Astrocyte (in vitro differentiated cells and primary cell): ENCODE data around the gene TPO. TPM values are rescaled to one million over a fixed set of nuclear protein-coding genes. Genes with fewer than 3 reads are reported as not detected.

Experiments
- DNase-seq: peaks from one replicate; pipeline ENCODE4 v3.0.0-alpha.2; 2010; ENCODE audit warnings: low read depth
- FAIRE-seq: peaks from 2 replicates; lab custom pipeline; 2011; peaks lifted over from hg19 to GRCh38; lab: Jason Lieb, UNC
- H2AFZ ChIP-seq: 2 replicates; pipeline ENCODE4 v1.6.0; 2012; ENCODE audit warnings: low read depth, low read length, inconsistent platforms
- H3K27ac ChIP-seq: 2 replicates; pipeline ENCODE4 v1.5.1; 2011; ENCODE audit warnings: low read depth, low read length, inconsistent platforms
- H3K27me3 ChIP-seq: 2 replicates; pipeline ENCODE4 v1.6.0; 2011; ENCODE audit warnings: low read length, inconsistent platforms; ENCODE audit not compliant: insufficient read depth
- H3K36me3 ChIP-seq: 2 replicates; pipeline ENCODE4 v1.5.1; 2011; ENCODE audit warnings: low read length, inconsistent platforms; ENCODE audit not compliant: insufficient read depth
- H3K4me1 ChIP-seq: 2 replicates; pipeline ENCODE4 v1.5.1; 2011; ENCODE audit warnings: low read length, inconsistent platforms; ENCODE audit not compliant: insufficient read depth
- H3K4me2 ChIP-seq: 2 replicates; pipeline ENCODE4 v1.6.0; 2012; ENCODE audit warnings: low read length, inconsistent platforms
- H3K4me3 ChIP-seq: 2 replicates; pipeline ENCODE4 v1.5.1; 2011; ENCODE audit warnings: low read depth, mild to moderate bottlenecking, low read length, inconsistent platforms; ENCODE audit not compliant: insufficient read depth
- H3K79me2 ChIP-seq: 2 replicates; pipeline ENCODE4 v1.6.0; 2012; ENCODE audit warnings: mild to moderate bottlenecking, low read length, inconsistent platforms; ENCODE audit not compliant: insufficient read depth
- H3K9ac ChIP-seq: 2 replicates; pipeline ENCODE4 v1.6.0; 2012; ENCODE audit warnings: mild to moderate bottlenecking, low read length, inconsistent platforms
- H3K9me3 ChIP-seq: 2 replicates; pipeline ENCODE4 v1.5.1; 2012; ENCODE audit warnings: low read depth, mild to moderate bottlenecking, low read length, inconsistent platforms; ENCODE audit not compliant: insufficient read depth
- H4K20me1 ChIP-seq: 2 replicates; pipeline ENCODE4 v1.6.0; 2012; ENCODE audit warnings: low read length, inconsistent platforms; ENCODE audit not compliant: insufficient read depth
- H3K27ac Mint-ChIP-seq: one replicate; pipeline ENCODE4 v1.8.0; 2021; ENCODE audit warnings: mild to moderate bottlenecking, mixed read lengths; ENCODE audit not compliant: unreplicated experiment
- H3K27me3 Mint-ChIP-seq: one replicate; pipeline ENCODE4 v1.8.0; 2021; ENCODE audit warnings: low read depth, mixed read lengths; ENCODE audit not compliant: unreplicated experiment
- H3K36me3 Mint-ChIP-seq: one replicate; pipeline ENCODE4 v1.8.0; 2021; ENCODE audit warnings: low read depth, mixed read lengths; ENCODE audit not compliant: unreplicated experiment
- H3K4me1 Mint-ChIP-seq: one replicate; pipeline ENCODE4 v1.8.0; 2021; ENCODE audit warnings: low read depth, mixed read lengths; ENCODE audit not compliant: unreplicated experiment
- H3K4me3 Mint-ChIP-seq: one replicate; pipeline ENCODE4 v1.8.0; 2021; ENCODE audit warnings: mild to moderate bottlenecking, moderate library complexity, mixed read lengths; ENCODE audit not compliant: unreplicated experiment
- H3K9me3 Mint-ChIP-seq: one replicate; pipeline ENCODE4 v1.8.0; 2021; ENCODE audit warnings: mild to moderate bottlenecking, mixed read lengths; ENCODE audit not compliant: unreplicated experiment
- EZH2 ChIP-seq: IDR thresholded peaks from 2 replicates; pipeline ENCODE4 v1.6.1; 2012; ENCODE audit warnings: mild to moderate bottlenecking, low read length, inconsistent platforms; ENCODE audit not compliant: insufficient read depth
- total RNA-seq: library from RNA; stranded (reverse); gene quantifications from 2 replicates; pipeline ENCODE4 v1.2.1, GENCODE V29; 2021
- TF ChIP-seq, protein P1 (sequence below): IDR thresholded peaks from 2 replicates; pipeline ENCODE4 v1.5.1; 2011; ENCODE audit warnings: low read depth, mild to moderate bottlenecking, inconsistent platforms, low read length, moderate library complexity; ENCODE audit not compliant: insufficient read depth

The TPO gene
- total RNA-seq, 1 donor from 2014 or later = not detected

GRCh38 chr2:1450915-1451314 lies 37.7 kb downstream of the TPO start:
- TF ChIP-seq EZH2 = no peak
- TF ChIP-seq, protein P1, sequence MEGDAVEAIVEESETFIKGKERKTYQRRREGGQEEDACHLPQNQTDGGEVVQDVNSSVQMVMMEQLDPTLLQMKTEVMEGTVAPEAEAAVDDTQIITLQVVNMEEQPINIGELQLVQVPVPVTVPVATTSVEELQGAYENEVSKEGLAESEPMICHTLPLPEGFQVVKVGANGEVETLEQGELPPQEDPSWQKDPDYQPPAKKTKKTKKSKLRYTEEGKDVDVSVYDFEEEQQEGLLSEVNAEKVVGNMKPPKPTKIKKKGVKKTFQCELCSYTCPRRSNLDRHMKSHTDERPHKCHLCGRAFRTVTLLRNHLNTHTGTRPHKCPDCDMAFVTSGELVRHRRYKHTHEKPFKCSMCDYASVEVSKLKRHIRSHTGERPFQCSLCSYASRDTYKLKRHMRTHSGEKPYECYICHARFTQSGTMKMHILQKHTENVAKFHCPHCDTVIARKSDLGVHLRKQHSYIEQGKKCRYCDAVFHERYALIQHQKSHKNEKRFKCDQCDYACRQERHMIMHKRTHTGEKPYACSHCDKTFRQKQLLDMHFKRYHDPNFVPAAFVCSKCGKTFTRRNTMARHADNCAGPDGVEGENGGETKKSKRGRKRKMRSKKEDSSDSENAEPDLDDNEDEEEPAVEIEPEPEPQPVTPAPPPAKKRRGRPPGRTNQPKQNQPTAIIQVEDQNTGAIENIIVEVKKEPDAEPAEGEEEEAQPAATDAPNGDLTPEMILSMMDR = no peak
- Mint-ChIP-seq H3K27ac (no peak overlapping the region), H3K4me1 (peaks cover 27% of the 10 kb centered on the region), H3K27me3 (peaks cover 21% of the 10 kb centered on the region), H3K36me3 (no peaks in the 10 kb centered on the region), H3K4me3 (no peak overlapping the region), H3K9me3 (peaks cover 4% of the 10 kb centered on the region)
- no peak overlapping the region for H2AFZ ChIP-seq
- H3K4me3 ChIP-seq = no peak overlapping the region
- no peak for FAIRE-seq
- no peaks in the 10 kb centered on the region for H3K27me3 ChIP-seq
- no peaks in the 10 kb centered on the region for H4K20me1 ChIP-seq
- no peak overlapping the region for H3K4me2 ChIP-seq
- H3K36me3 ChIP-seq = no peaks in the 10 kb centered on the region
- H3K79me2 ChIP-seq = no peaks in the 10 kb centered on the region
- no peaks in the 10 kb centered on the region for H3K9me3 ChIP-seq
- no peak for DNase-seq
- H3K9ac ChIP-seq = no peak overlapping the region
- no peak overlapping the region for H3K27ac ChIP-seq
- no peaks in the 10 kb centered on the region for H3K4me1 ChIP-seq

DNA sequence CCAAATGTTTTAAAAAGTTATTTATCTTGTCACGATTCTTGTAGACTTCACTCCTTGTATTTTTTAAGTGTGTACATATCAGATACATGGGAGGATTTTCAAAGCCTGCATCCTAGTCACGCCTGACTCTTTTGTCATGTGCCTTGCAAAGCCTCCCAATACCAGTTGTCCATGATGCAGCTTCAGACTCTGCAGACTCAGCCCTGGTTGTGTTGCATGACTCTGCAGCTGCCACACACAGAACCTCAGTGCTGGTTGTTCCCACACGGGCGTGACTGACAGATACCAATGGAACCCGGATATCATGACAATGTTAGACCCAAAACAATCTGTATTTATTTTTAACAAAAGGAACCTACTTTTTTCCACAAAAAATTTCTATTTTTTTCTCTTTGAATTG lies 38.2 kb downstream of the TPO start:
- Histone ChIP-seq H3K9ac (no peak overlapping the region), H3K79me2 (no peaks in the 10 kb centered on the region), H3K27ac (no peak overlapping the region), H4K20me1 (no peaks in the 10 kb centered on the region), H3K9me3 (no peaks in the 10 kb centered on the region), H2AFZ (no peak overlapping the region), H3K27me3 (no peaks in the 10 kb centered on the region), H3K36me3 (no peaks in the 10 kb centered on the region), H3K4me1 (no peaks in the 10 kb centered on the region), H3K4me2 (no peak overlapping the region), H3K4me3 (no peak overlapping the region)
- Mint-ChIP-seq H3K27ac (no peak overlapping the region), H3K36me3 (no peaks in the 10 kb centered on the region), H3K4me1 (peaks cover 26% of the 10 kb centered on the region), H3K9me3 (peaks cover 3% of the 10 kb centered on the region), H3K4me3 (no peak overlapping the region), H3K27me3 (peaks cover 21% of the 10 kb centered on the region)
- TF ChIP-seq EZH2 = no peak
- DNase-seq (no peak), FAIRE-seq (no peak)

DNA sequence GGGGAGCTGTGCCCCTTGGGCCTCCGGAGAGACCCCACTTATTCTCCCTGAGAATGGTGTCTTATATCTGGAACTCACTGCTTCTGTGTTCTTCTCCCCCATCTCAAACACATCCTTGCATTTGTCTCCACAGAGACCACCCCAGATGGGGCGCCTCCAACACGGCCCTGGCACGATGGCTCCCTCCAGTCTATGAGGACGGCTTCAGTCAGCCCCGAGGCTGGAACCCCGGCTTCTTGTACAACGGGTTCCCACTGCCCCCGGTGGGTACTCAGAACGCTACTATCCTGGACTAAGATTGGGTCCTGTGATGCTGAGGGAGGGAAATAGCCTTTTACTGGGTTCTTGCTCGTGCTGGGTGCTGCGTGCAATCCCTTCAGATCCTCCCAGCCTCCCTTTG lies 40.3 kb downstream of the TPO start:
- H3K79me2 ChIP-seq = no peaks in the 10 kb centered on the region
- Mint-ChIP-seq H3K27ac (no peak overlapping the region), H3K4me3 (no peak overlapping the region), H3K36me3 (no peaks in the 10 kb centered on the region), H3K27me3 (peaks cover 21% of the 10 kb centered on the region), H3K4me1 (peaks cover 11% of the 10 kb centered on the region), H3K9me3 (peaks cover 3% of the 10 kb centered on the region)
- H2AFZ ChIP-seq = no peak overlapping the region
- no peaks in the 10 kb centered on the region for H3K27me3 ChIP-seq
- H3K4me2 ChIP-seq = no peak overlapping the region
- H3K4me1 ChIP-seq = no peaks in the 10 kb centered on the region
- DNase-seq (no peak), FAIRE-seq (no peak)
- no peak overlapping the region for H3K9ac ChIP-seq
- H3K9me3 ChIP-seq = no peaks in the 10 kb centered on the region
- TF ChIP-seq EZH2 = no peak
- TF ChIP-seq, protein P1 = no peak
- no peak overlapping the region for H3K27ac ChIP-seq
- no peaks in the 10 kb centered on the region for H3K36me3 ChIP-seq
- no peak overlapping the region for H3K4me3 ChIP-seq
- no peaks in the 10 kb centered on the region for H4K20me1 ChIP-seq
